Measurements from ENCODE around the gene CNTRL.
"Not testable (repeated sequence)": the region's sequence is repeated elsewhere in the genome, so short reads cannot be mapped to it uniquely, and the experiment has no call there.

Gene CNTRL

GRCh38 chr9:121138973-121139372 lies 64.2 kb downstream of the CNTRL start:
- no peak for DNase-seq

- DNase-seq, result no peak
Observed at GRCh38 chr9:121140162-121140561, 65.4 kb downstream of the CNTRL start.

- DNase-seq, result no peak
Observed at GRCh38 chr9:121141306-121141705, 66.6 kb downstream of the CNTRL start.

- DNase-seq, result no peak
Observed at GRCh38 chr9:121141706-121142105, 67.0 kb downstream of the CNTRL start.

- DNase-seq, result no peak
Observed at GRCh38 chr9:121143771-121144170, 69.0 kb downstream of the CNTRL start.

GRCh38 chr9:121144482-121144881 lies 69.7 kb downstream of the CNTRL start:
- DNase-seq, result no peak

- no peak for DNase-seq
Observed at GRCh38 chr9:121150188-121150587, 75.4 kb downstream of the CNTRL start.

- DNase-seq, result no peak
Observed at GRCh38 chr9:121153642-121154041, 78.9 kb downstream of the CNTRL start.

GRCh38 chr9:121154782-121155181 lies 80.0 kb downstream of the CNTRL start:
- no peak for DNase-seq

- no peak for DNase-seq
Observed at GRCh38 chr9:121156263-121156731, 81.5 kb downstream of the CNTRL start.

GRCh38 chr9:121157939-121158338 lies 83.2 kb downstream of the CNTRL start:
- no peak for DNase-seq

GRCh38 chr9:121160025-121160424 lies 85.3 kb downstream of the CNTRL start:
- DNase-seq, result no peak

- DNase-seq, result peak; percentile 75
Observed at GRCh38 chr9:121168052-121168451, 93.3 kb downstream of the CNTRL start.

GRCh38 chr9:121169094-121169601 lies 94.4 kb downstream of the CNTRL start:
- peak; percentile 56 for DNase-seq

GRCh38 chr9:121171236-121171635 lies 96.5 kb downstream of the CNTRL start:
- no peak for DNase-seq

GRCh38 chr9:121172726-121173487 lies 98.2 kb downstream of the CNTRL start:
- peak; percentile 27 for DNase-seq

- no peak for DNase-seq
Observed at GRCh38 chr9:121173501-121173900, 98.7 kb downstream of the CNTRL start.

GRCh38 chr9:121178676-121179372 lies 104.1 kb downstream of the CNTRL start:
- DNase-seq, result no peak

- DNase-seq, result not testable (repeated sequence)
Observed at GRCh38 chr9:121179373-121179721, 104.6 kb downstream of the CNTRL start.

GRCh38 chr9:121179930-121180681 lies 105.4 kb downstream of the CNTRL start:
- DNase-seq, result no peak

GRCh38 chr9:121182101-121182836 lies 107.5 kb downstream of the CNTRL start:
- DNase-seq, result no peak

- DNase-seq, result no peak
Observed at GRCh38 chr9:121182989-121183388, 108.2 kb downstream of the CNTRL start.

Measured in DMS79 treated with DMSO at 0.1 percent for 48 hours (cell line).